ENCODE measurements around the gene MARK4. TPM values are rescaled to one million over a fixed set of nuclear protein-coding genes. Genes with fewer than 3 reads are reported as not detected.

MARK4 gene
- total and polyA plus RNA-seq, 2 experiments from 2014 or later, result 16.6 to 38.6 TPM

DNA sequence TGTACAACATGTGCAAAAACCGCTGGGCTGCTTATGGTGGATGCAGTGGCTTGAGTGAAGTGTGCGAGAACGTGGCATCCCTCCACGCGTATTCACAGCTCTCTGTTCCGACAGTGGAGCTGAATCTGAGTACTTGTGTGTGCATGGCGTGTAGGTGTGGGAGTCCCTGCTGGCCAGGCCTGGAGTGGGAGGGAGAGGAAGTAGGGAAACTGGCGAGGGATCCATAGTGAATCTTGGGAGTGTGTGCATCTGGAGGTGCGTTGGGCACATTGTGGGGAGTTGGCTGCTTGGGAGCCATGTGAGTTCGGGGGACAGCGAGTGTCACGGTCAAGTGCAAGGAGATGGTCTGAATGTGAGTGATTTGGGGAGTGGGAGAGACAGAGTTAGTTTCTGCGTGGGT is 91.8 kb downstream of the MARK4 start (continued):
- TF ChIP-seq, protein P1, sequence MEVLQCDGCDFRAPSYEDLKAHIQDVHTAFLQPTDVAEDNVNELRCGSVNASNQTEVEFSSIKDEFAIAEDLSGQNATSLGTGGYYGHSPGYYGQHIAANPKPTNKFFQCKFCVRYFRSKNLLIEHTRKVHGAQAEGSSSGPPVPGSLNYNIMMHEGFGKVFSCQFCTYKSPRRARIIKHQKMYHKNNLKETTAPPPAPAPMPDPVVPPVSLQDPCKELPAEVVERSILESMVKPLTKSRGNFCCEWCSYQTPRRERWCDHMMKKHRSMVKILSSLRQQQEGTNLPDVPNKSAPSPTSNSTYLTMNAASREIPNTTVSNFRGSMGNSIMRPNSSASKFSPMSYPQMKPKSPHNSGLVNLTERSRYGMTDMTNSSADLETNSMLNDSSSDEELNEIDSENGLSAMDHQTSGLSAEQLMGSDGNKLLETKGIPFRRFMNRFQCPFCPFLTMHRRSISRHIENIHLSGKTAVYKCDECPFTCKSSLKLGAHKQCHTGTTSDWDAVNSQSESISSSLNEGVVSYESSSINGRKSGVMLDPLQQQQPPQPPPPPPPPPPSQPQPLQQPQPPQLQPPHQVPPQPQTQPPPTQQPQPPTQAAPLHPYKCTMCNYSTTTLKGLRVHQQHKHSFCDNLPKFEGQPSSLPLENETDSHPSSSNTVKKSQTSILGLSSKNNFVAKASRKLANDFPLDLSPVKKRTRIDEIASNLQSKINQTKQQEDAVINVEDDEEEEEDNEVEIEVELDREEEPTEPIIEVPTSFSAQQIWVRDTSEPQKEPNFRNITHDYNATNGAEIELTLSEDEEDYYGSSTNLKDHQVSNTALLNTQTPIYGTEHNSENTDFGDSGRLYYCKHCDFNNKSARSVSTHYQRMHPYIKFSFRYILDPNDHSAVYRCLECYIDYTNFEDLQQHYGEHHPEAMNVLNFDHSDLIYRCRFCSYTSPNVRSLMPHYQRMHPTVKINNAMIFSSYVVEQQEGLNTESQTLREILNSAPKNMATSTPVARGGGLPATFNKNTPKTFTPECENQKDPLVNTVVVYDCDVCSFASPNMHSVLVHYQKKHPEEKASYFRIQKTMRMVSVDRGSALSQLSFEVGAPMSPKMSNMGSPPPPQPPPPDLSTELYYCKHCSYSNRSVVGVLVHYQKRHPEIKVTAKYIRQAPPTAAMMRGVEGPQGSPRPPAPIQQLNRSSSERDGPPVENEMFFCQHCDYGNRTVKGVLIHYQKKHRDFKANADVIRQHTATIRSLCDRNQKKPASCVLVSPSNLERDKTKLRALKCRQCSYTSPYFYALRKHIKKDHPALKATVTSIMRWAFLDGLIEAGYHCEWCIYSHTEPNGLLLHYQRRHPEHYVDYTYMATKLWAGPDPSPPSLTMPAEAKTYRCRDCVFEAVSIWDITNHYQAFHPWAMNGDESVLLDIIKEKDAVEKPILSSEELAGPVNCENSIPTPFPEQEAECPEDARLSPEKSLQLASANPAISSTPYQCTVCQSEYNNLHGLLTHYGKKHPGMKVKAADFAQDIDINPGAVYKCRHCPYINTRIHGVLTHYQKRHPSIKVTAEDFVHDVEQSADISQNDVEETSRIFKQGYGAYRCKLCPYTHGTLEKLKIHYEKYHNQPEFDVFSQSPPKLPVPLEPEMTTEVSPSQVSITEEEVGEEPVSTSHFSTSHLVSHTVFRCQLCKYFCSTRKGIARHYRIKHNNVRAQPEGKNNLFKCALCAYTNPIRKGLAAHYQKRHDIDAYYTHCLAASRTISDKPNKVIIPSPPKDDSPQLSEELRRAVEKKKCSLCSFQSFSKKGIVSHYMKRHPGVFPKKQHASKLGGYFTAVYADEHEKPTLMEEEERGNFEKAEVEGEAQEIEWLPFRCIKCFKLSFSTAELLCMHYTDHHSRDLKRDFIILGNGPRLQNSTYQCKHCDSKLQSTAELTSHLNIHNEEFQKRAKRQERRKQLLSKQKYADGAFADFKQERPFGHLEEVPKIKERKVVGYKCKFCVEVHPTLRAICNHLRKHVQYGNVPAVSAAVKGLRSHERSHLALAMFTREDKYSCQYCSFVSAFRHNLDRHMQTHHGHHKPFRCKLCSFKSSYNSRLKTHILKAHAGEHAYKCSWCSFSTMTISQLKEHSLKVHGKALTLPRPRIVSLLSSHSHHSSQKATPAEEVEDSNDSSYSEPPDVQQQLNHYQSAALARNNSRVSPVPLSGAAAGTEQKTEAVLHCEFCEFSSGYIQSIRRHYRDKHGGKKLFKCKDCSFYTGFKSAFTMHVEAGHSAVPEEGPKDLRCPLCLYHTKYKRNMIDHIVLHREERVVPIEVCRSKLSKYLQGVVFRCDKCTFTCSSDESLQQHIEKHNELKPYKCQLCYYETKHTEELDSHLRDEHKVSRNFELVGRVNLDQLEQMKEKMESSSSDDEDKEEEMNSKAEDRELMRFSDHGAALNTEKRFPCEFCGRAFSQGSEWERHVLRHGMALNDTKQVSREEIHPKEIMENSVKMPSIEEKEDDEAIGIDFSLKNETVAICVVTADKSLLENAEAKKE (CRISPR knock-in tag; IDR thresholded peaks at IDR 0.05), result no peak
- TF ChIP-seq, protein P2, sequence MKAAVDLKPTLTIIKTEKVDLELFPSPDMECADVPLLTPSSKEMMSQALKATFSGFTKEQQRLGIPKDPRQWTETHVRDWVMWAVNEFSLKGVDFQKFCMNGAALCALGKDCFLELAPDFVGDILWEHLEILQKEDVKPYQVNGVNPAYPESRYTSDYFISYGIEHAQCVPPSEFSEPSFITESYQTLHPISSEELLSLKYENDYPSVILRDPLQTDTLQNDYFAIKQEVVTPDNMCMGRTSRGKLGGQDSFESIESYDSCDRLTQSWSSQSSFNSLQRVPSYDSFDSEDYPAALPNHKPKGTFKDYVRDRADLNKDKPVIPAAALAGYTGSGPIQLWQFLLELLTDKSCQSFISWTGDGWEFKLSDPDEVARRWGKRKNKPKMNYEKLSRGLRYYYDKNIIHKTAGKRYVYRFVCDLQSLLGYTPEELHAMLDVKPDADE (IDR thresholded peaks at IDR 0.05), result no peak
- no peak for TF ChIP-seq CREB1 (CRISPR knock-in tag; IDR thresholded peaks at IDR 0.05; ENCODE audit: low read depth)
- TF ChIP-seq, protein P3, sequence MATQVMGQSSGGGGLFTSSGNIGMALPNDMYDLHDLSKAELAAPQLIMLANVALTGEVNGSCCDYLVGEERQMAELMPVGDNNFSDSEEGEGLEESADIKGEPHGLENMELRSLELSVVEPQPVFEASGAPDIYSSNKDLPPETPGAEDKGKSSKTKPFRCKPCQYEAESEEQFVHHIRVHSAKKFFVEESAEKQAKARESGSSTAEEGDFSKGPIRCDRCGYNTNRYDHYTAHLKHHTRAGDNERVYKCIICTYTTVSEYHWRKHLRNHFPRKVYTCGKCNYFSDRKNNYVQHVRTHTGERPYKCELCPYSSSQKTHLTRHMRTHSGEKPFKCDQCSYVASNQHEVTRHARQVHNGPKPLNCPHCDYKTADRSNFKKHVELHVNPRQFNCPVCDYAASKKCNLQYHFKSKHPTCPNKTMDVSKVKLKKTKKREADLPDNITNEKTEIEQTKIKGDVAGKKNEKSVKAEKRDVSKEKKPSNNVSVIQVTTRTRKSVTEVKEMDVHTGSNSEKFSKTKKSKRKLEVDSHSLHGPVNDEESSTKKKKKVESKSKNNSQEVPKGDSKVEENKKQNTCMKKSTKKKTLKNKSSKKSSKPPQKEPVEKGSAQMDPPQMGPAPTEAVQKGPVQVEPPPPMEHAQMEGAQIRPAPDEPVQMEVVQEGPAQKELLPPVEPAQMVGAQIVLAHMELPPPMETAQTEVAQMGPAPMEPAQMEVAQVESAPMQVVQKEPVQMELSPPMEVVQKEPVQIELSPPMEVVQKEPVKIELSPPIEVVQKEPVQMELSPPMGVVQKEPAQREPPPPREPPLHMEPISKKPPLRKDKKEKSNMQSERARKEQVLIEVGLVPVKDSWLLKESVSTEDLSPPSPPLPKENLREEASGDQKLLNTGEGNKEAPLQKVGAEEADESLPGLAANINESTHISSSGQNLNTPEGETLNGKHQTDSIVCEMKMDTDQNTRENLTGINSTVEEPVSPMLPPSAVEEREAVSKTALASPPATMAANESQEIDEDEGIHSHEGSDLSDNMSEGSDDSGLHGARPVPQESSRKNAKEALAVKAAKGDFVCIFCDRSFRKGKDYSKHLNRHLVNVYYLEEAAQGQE (IDR thresholded peaks at IDR 0.05; ENCODE audit: unreplicated experiment), result no peak
- no peak for TF ChIP-seq ZNF331 (CRISPR knock-in tag; IDR thresholded peaks at IDR 0.05; ENCODE audit: low read depth)
- no peak for TF ChIP-seq JUNB (IDR thresholded peaks at IDR 0.05; ENCODE audit: unreplicated experiment)
- TF ChIP-seq NANOG (IDR thresholded peaks at IDR 0.05; ENCODE audit: borderline replicate concordance), result no peak
- TF ChIP-seq EZH2 (IDR thresholded peaks at IDR 0.05; ENCODE audit: low read depth, unreplicated experiment), result no peak
